Vagina (tissue), 2 donors: ENCODE results near the gene HECA. TPM values are rescaled to one million over a fixed set of nuclear protein-coding genes. Genes with fewer than 3 reads are reported as not detected.

Experiments
- DNase-seq, 2 donors: peaks; one replicate each; pipeline ENCODE4 v3.0.0-alpha.2; 2017; ENCODE audit errors: extremely low spot score in 2 of 2
- H3K27ac ChIP-seq: fragments of 200-600 bp; sonication (generic); one replicate; pipeline ENCODE4 v1.5.1; 2019
- H3K27me3 ChIP-seq: fragments of 200-600 bp; sonication (generic); one replicate; pipeline ENCODE4 v1.5.1; 2019
- H3K36me3 ChIP-seq, 2 donors: fragments of 200-600 bp; sonication (generic); one replicate each; pipeline ENCODE4 v1.5.1; 2017 to 2019
- H3K4me1 ChIP-seq: fragments of 200-600 bp; sonication (generic); one replicate; pipeline ENCODE4 v1.5.1; 2019
- H3K4me3 ChIP-seq, 2 donors: fragments of 200-600 bp; sonication (generic); 1 replicate in 1 of 2; 2 replicates in 1 of 2; pipeline ENCODE4 v1.5.1; 2016 to 2019
- H3K9me3 ChIP-seq: fragments of 200-600 bp; sonication (generic); one replicate; pipeline ENCODE4 v1.5.1; 2019
- CTCF ChIP-seq, 3 experiments: fragments of 450-650 bp in 2 of 3; fragments of 200-600 bp in 1 of 3; sonication (generic) in 1 of 3; IDR thresholded peaks; one replicate each; pipeline ENCODE4 v1.5.1; 2017 to 2019; ENCODE audit warnings: antibody characterized with exemption in 3 of 3, mild to moderate bottlenecking in 2 of 3, moderate library complexity in 2 of 3
- POLR2A ChIP-seq, 2 donors: fragments of 450-650 bp; IDR thresholded peaks; one replicate each; pipeline ENCODE4 v1.6.1; 2017; ENCODE audit warnings: antibody characterized with exemption in 2 of 2, mild to moderate bottlenecking in 2 of 2, moderate library complexity in 2 of 2
- POLR2AphosphoS5 ChIP-seq, 2 donors: sonication (generic); formaldehyde crosslinking; IDR thresholded peaks; one replicate each; pipeline ENCODE4 v1.9.0; 2017; ENCODE audit warnings: antibody characterized with exemption in 2 of 2, mild to moderate bottlenecking in 2 of 2, low read depth in 1 of 2; ENCODE audit not compliant: insufficient read depth in 1 of 2
- intact Hi-C: fragments of 100-400 bp; cut with DNase I; formaldehyde crosslinking; loops from one replicate; pipeline ENCODE4 v1.15.1; 2023
- total RNA-seq: library from RNA; depleted of rRNA; stranded (reverse); fragments of >200 nt; gene quantifications from one replicate; pipeline ENCODE4 v1.2.3, GENCODE V29; 2016

The HECA gene
- total RNA-seq, 1 donor from 2014 or later = 35.8 TPM

GRCh38 chr6:139109558-139109957, 25.3 kb upstream of the HECA start:
- Histone ChIP-seq H3K4me3 (no peak overlapping the region), H3K27ac (no peak overlapping the region), H3K9me3 (no peaks in the 10 kb centered on the region), H3K27me3 (no peaks in the 10 kb centered on the region), H3K4me1 (no peaks in the 10 kb centered on the region), H3K36me3 (no peaks in the 10 kb centered on the region)
- TF ChIP-seq POLR2AphosphoS5 (IDR thresholded peaks at IDR 0.05; ENCODE audit: insufficient read depth in 1 of 2, low read depth in 1 of 2) = no peak
- TF ChIP-seq CTCF (IDR thresholded peaks at IDR 0.05) = no peak
- TF ChIP-seq POLR2A (IDR thresholded peaks at IDR 0.05) = no peak
- intact Hi-C loops = no loop called here
- no peak for DNase-seq

- no peaks in the 10 kb centered on the region for H3K36me3 ChIP-seq
- H3K4me3 ChIP-seq = no peak overlapping the region
- H3K4me1 ChIP-seq = no peaks in the 10 kb centered on the region
- H3K27ac ChIP-seq = no peak overlapping the region
- DNase-seq = no peak
- no peaks in the 10 kb centered on the region for H3K27me3 ChIP-seq
- intact Hi-C loops = no loop called here
- no peaks in the 10 kb centered on the region for H3K9me3 ChIP-seq
- no peak for TF ChIP-seq CTCF (IDR thresholded peaks at IDR 0.05)
- TF ChIP-seq POLR2A (IDR thresholded peaks at IDR 0.05) = no peak
- TF ChIP-seq POLR2AphosphoS5 (IDR thresholded peaks at IDR 0.05; ENCODE audit: insufficient read depth in 1 of 2, low read depth in 1 of 2) = no peak
Measured at GRCh38 chr6:139112146-139112545, 22.7 kb upstream of the HECA start.

- H3K9me3 ChIP-seq = no peaks in the 10 kb centered on the region
- DNase-seq = no peak
- no peak overlapping the region for H3K4me3 ChIP-seq
- no peak overlapping the region for H3K27ac ChIP-seq
- no peak for TF ChIP-seq POLR2A (IDR thresholded peaks at IDR 0.05)
- TF ChIP-seq CTCF (IDR thresholded peaks at IDR 0.05) = no peak
- no peak for TF ChIP-seq POLR2AphosphoS5 (IDR thresholded peaks at IDR 0.05; ENCODE audit: insufficient read depth in 1 of 2, low read depth in 1 of 2)
- no peaks in the 10 kb centered on the region for H3K4me1 ChIP-seq
- no peaks in the 10 kb centered on the region for H3K36me3 ChIP-seq
- intact Hi-C loops = no loop called here
- no peaks in the 10 kb centered on the region for H3K27me3 ChIP-seq
Measured at GRCh38 chr6:139112561-139112960, 22.3 kb upstream of the HECA start.

- TF ChIP-seq POLR2AphosphoS5 (IDR thresholded peaks at IDR 0.05; ENCODE audit: insufficient read depth in 1 of 2, low read depth in 1 of 2) (no peak), CTCF (IDR thresholded peaks at IDR 0.05) (no peak), POLR2A (IDR thresholded peaks at IDR 0.05) (no peak)
- no peaks in the 10 kb centered on the region for H3K4me1 ChIP-seq
- no peaks in the 10 kb centered on the region for H3K27me3 ChIP-seq
- intact Hi-C loops = no loop called here
- H3K27ac ChIP-seq = no peak overlapping the region
- DNase-seq = no peak
- H3K9me3 ChIP-seq = no peaks in the 10 kb centered on the region
- no peaks in the 10 kb centered on the region for H3K36me3 ChIP-seq
- no peak overlapping the region for H3K4me3 ChIP-seq
Measured at GRCh38 chr6:139114746-139115145, 20.1 kb upstream of the HECA start.

- H3K27ac ChIP-seq = no peak overlapping the region
- intact Hi-C loops = no loop called here
- H3K4me3 ChIP-seq = no peak overlapping the region
- no peaks in the 10 kb centered on the region for H3K27me3 ChIP-seq
- H3K9me3 ChIP-seq = no peaks in the 10 kb centered on the region
- DNase-seq = no peak
- no peaks in the 10 kb centered on the region for H3K4me1 ChIP-seq
- no peaks in the 10 kb centered on the region for H3K36me3 ChIP-seq
- no peak for TF ChIP-seq CTCF (IDR thresholded peaks at IDR 0.05)
- no peak for TF ChIP-seq POLR2AphosphoS5 (IDR thresholded peaks at IDR 0.05; ENCODE audit: insufficient read depth in 1 of 2, low read depth in 1 of 2)
- TF ChIP-seq POLR2A (IDR thresholded peaks at IDR 0.05) = no peak
Measured at GRCh38 chr6:139115989-139116758, 18.7 kb upstream of the HECA start.
